GM15510 (cell line): ENCODE measurements around the gene CENPV.

Experiments used
- POLR2A ChIP-seq: IDR thresholded peaks from 3 replicates; pipeline ENCODE4 v1.6.1; 2011; ENCODE audit warnings: borderline replicate concordance; ENCODE audit not compliant: insufficient read length; ENCODE audit errors: extremely low read depth

CENPV gene

GRCh38 chr17:16364625-16365024 is 11.4 kb upstream of the CENPV start:
- TF ChIP-seq POLR2A = no peak

GRCh38 chr17:16363749-16364536 is 10.7 kb upstream of the CENPV start:
- TF ChIP-seq POLR2A = no peak

GRCh38 chr17:16361874-16362273 is 8.6 kb upstream of the CENPV start:
- TF ChIP-seq POLR2A = no peak

- no peak for TF ChIP-seq POLR2A
Measured at GRCh38 chr17:16358394-16358793, 5.1 kb upstream of the CENPV start.

- TF ChIP-seq POLR2A = no peak
Measured at GRCh38 chr17:16354585-16354984, 1.3 kb upstream of the CENPV start.

DNA sequence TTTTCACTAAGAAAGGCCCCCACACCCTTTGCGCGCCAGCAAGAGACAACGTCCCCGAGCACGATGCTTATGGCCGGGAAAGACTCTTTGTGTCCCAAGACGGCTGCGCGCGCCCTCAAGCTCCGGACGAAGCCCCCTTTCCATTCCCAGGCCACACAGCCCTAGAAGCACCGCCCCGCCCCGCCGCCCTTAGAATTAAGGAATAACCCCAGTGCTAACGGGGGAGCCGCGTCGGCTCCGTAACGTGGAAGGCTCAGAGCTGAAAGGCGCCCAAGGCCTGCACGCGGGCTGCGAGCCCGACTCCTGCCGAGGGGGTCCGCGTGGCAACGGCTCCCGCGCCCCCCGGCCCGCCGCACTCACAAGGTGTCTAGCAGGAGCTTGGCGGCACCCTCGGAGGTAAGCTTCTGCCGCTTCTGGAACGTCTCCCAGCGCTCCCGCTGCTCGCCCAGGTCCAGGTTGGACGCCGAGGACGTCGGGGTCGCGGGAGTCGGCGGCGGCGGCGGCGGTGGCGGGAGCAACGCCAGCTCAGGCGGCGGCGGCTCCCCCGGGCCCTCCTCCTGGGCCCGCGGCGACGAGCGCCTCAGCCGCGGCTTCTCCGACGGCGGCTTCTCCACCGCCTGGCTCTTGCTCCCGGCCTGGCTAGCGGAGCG is 477 bp downstream of the CENPV start:
- TF ChIP-seq POLR2A = no peak

GRCh38 chr17:16352303-16352666 is 984 bp downstream of the CENPV start:
- no peak for TF ChIP-seq POLR2A

- TF ChIP-seq POLR2A = no peak
Measured at GRCh38 chr17:16351831-16352230, 1.4 kb downstream of the CENPV start.

DNA sequence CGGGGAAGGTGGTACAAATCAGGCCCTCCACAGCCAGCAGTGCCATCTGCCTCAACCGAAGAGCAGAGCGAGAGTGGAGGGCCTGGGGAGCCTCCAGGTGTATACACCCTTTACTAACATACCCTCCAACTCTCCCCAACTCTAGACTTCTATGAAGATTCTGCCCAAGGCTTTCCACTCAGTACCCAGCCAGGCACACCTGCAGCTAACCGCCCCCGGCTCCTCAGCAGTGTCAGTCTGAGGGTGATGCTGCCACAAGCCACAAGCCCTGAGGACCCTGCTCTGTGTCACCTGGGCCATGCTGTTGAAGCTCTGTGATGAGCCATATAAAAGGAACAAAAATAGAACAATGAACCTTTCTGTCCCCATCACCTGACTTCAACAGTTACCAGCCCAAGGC is 3.8 kb downstream of the CENPV start:
- no peak for TF ChIP-seq POLR2A

GRCh38 chr17:16348586-16348985 is 4.7 kb downstream of the CENPV start:
- no peak for TF ChIP-seq POLR2A

GRCh38 chr17:16346721-16347271 is 6.5 kb downstream of the CENPV start:
- no peak for TF ChIP-seq POLR2A

GRCh38 chr17:16345565-16345964 is 7.7 kb downstream of the CENPV start:
- no peak for TF ChIP-seq POLR2A

DNA sequence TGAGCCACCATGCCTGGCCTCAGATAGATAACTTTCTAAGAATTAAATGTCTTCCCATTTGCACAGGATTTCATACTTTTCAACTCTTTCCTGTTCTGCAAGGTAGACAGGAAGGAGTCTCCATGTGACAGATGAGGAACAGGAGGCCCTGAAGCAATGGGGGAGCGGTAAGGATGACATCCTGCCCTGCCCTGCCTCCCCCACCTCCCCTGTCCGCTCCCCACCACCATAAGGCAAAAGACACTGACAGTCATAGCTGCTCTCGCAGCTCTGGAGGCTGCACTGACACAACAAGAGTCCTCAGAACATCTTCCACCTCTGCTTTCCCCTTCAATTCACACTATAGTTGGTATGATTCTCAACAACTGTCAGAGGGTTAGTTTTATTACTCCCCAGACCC is 9.7 kb downstream of the CENPV start:
- no peak for TF ChIP-seq POLR2A

GRCh38 chr17:16342979-16343378 is 10.3 kb downstream of the CENPV start:
- TF ChIP-seq POLR2A = no peak

GRCh38 chr17:16339959-16340358 is 13.3 kb downstream of the CENPV start:
- no peak for TF ChIP-seq POLR2A

GRCh38 chr17:16339402-16339801 is 13.9 kb downstream of the CENPV start:
- no peak for TF ChIP-seq POLR2A
